Neural crest cell (in vitro differentiated cells): ENCODE results near the gene MLNR. TPM values are rescaled to one million over a fixed set of nuclear protein-coding genes. Genes with fewer than 3 reads are reported as not detected.

Experiments
- DNase-seq: peaks from one replicate; pipeline ENCODE4 v3.0.0; 2021; ENCODE audit warnings: low read depth, mixed read lengths, low spot score
- H3K27ac Mint-ChIP-seq: one replicate; pipeline ENCODE4 v1.8.0; 2021; ENCODE audit warnings: mild to moderate bottlenecking, mixed read lengths; ENCODE audit not compliant: unreplicated experiment
- H3K27me3 Mint-ChIP-seq: 2 replicates; pipeline ENCODE4 v1.8.0; 2021; ENCODE audit warnings: low read depth, mild to moderate bottlenecking, mixed read lengths
- H3K36me3 Mint-ChIP-seq: 2 replicates; pipeline ENCODE4 v1.8.0; 2021; ENCODE audit warnings: low read depth, mild to moderate bottlenecking, mixed read lengths
- H3K4me1 Mint-ChIP-seq: 2 replicates; pipeline ENCODE4 v1.8.0; 2021; ENCODE audit warnings: mixed read lengths
- H3K4me3 Mint-ChIP-seq: one replicate; pipeline ENCODE4 v1.8.0; 2021; ENCODE audit warnings: mild to moderate bottlenecking, mixed read lengths
- H3K9me3 Mint-ChIP-seq: 2 replicates; pipeline ENCODE4 v1.8.0; 2021; ENCODE audit warnings: mixed read lengths
- total RNA-seq: library from RNA; stranded (reverse); gene quantifications from 2 replicates; pipeline ENCODE4 v1.2.1, GENCODE V29; 2021
- TF ChIP-seq, protein P1 (sequence below): fragments of 200-600 bp; sonication (generic); conservative IDR thresholded peaks from 2 replicates; pipeline ENCODE4 v1.5.0; 2021; ENCODE audit warnings: antibody characterized with exemption, mild to moderate bottlenecking

MLNR gene
- total RNA-seq, 1 donor from 2014 or later, result not detected

DNA sequence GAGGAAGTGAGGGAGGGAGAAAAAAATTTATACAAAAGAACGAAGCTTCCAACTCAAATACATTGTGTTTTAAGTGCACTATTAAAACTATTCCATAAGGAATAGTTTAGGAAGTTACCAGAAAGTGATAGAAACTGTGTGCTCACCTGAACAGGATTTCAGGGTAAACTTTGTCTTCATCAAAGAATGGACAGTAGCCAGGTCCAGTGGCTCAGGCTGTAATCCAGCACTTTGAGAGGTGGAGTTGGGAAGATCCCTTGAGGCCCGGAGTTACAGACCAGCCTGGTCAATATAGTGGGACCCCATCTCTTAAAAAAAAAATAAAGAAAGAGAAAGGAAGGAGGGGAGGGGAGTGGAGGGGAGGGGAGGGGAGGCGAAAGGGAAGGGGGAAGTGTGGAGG is 14.6 kb downstream of the MLNR start:
- Mint-ChIP-seq H3K4me3 (no peak overlapping the region), H3K27ac (no peak overlapping the region), H3K27me3 (no peaks in the 10 kb centered on the region), H3K9me3 (no peaks in the 10 kb centered on the region), H3K36me3 (no peaks in the 10 kb centered on the region), H3K4me1 (peaks cover 5% of the 10 kb centered on the region)
- DNase-seq, result no peak
- TF ChIP-seq, protein P1, sequence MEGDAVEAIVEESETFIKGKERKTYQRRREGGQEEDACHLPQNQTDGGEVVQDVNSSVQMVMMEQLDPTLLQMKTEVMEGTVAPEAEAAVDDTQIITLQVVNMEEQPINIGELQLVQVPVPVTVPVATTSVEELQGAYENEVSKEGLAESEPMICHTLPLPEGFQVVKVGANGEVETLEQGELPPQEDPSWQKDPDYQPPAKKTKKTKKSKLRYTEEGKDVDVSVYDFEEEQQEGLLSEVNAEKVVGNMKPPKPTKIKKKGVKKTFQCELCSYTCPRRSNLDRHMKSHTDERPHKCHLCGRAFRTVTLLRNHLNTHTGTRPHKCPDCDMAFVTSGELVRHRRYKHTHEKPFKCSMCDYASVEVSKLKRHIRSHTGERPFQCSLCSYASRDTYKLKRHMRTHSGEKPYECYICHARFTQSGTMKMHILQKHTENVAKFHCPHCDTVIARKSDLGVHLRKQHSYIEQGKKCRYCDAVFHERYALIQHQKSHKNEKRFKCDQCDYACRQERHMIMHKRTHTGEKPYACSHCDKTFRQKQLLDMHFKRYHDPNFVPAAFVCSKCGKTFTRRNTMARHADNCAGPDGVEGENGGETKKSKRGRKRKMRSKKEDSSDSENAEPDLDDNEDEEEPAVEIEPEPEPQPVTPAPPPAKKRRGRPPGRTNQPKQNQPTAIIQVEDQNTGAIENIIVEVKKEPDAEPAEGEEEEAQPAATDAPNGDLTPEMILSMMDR, result no peak

DNA sequence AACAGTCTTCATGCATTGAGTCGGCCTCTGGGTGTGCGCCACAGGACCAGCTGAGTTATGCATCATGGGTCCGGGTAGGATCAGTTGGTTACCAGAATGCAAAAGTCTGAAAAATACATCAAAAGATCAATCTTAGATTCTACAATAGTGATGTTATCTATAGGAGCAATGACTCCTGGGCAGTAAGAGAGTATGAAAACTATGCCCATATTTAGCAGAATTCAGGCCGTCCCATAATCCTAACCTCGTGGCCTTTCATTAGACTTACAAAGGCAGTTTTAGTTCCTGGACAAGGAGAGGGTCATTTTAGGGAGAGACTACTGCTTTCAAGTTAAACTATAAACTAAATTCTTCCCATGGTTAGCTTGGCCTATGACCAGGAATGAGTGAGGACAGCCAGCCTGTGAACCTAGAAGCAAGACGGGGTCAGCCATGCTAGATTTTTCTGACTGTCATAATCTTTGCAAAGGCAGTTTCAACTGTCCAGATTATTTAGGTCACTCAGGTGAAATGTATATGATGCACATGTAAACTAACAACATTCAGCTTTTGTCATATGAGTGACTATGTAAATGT is 15.8 kb downstream of the MLNR start:
- peaks cover 5% of the 10 kb centered on the region for H3K4me1 Mint-ChIP-seq
- H3K9me3 Mint-ChIP-seq, result no peaks in the 10 kb centered on the region
- no peak for DNase-seq
- H3K27ac Mint-ChIP-seq, result no peak overlapping the region
- H3K4me3 Mint-ChIP-seq, result no peak overlapping the region
- no peaks in the 10 kb centered on the region for H3K27me3 Mint-ChIP-seq
- TF ChIP-seq, protein P1, result no peak
- no peaks in the 10 kb centered on the region for H3K36me3 Mint-ChIP-seq

DNA sequence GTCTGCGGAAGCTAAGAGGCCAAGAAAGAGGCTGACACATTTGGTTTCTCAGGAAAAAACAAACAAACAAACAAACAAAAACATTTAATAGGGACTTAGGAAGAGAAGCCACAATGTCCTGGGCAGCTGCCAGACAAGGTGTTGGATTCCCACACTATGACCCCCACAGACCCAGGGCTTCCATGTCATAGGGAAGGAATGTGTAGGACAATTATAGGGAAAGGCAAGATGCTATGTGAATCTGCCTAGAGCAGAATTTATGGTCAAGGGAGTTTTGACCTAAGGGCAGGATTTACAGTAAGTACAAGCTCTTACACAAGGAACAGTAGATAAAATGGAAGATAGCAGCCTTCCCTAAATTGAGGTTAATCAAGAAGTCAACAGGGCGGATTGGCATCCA is 18.5 kb downstream of the MLNR start:
- H3K27ac Mint-ChIP-seq, result no peak overlapping the region
- TF ChIP-seq, protein P1, result no peak
- H3K36me3 Mint-ChIP-seq, result no peaks in the 10 kb centered on the region
- H3K9me3 Mint-ChIP-seq, result no peaks in the 10 kb centered on the region
- peaks cover 5% of the 10 kb centered on the region for H3K4me1 Mint-ChIP-seq
- DNase-seq, result no peak
- peaks cover 4% of the 10 kb centered on the region for H3K27me3 Mint-ChIP-seq
- H3K4me3 Mint-ChIP-seq, result no peak overlapping the region

DNA sequence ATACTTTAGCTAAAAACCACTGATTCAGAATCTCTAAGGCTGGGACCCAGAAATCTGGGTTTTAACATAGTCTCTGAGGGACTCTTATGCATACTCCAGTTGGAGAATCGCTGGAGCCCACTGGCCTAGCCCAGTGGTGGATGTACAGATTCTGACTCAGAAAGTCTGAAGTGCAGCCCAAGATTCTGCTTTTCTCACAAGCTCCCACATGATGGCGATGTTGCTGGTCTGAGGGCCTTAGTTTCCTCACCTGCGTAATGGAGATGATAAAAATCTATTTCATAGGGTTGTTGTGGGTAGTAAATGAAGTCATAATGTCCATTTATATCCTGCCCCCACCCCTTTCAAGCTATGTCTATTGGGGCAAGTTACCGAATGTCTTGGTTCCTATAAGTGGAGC is 19.9 kb downstream of the MLNR start:
- peaks cover 5% of the 10 kb centered on the region for H3K4me1 Mint-ChIP-seq

DNA sequence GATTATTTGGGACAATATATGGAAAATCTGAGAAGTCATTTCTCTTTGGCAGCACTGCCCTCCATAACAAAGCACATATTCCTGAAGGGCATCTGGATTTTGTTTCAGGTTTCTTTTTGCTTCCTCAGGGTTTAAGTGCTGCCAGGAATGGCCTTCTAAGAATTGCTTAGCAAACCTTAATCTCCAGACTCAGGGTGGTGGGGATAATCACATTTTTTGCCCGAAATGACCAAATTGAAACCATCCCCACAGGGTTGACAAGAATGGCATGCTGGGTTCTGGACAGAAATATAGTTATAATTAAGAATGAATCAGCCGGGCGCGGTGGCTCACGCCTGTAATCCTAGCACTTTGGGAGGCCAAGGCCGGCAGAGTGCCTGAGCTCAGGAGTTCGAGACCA is 21.2 kb downstream of the MLNR start:
- TF ChIP-seq, protein P1, result no peak
- H3K36me3 Mint-ChIP-seq, result no peaks in the 10 kb centered on the region
- H3K27me3 Mint-ChIP-seq, result peaks cover 19% of the 10 kb centered on the region
- H3K4me1 Mint-ChIP-seq, result no peaks in the 10 kb centered on the region
- H3K4me3 Mint-ChIP-seq, result no peak overlapping the region
- no peak overlapping the region for H3K27ac Mint-ChIP-seq
- no peak for DNase-seq
- no peaks in the 10 kb centered on the region for H3K9me3 Mint-ChIP-seq

More for the DNA sequence above, 19.9 kb downstream of the MLNR start:
- TF ChIP-seq, protein P1, result peak; percentile 49
- no peaks in the 10 kb centered on the region for H3K9me3 Mint-ChIP-seq
- no peak for DNase-seq
- no peaks in the 10 kb centered on the region for H3K36me3 Mint-ChIP-seq
- H3K27ac Mint-ChIP-seq, result no peak overlapping the region
- peaks cover 14% of the 10 kb centered on the region for H3K27me3 Mint-ChIP-seq
- H3K4me3 Mint-ChIP-seq, result no peak overlapping the region
